ENCODE data around the gene SCG3.
"Not testable (repeated sequence)": the region's sequence is repeated elsewhere in the genome, so short reads cannot be mapped to it uniquely, and the experiment has no call there.

The SCG3 gene

GRCh38 chr15:51649659-51650521 is 31.4 kb upstream of the SCG3 start:
- Histone ChIP-seq H3K36me3 (replicated peaks) (no peaks in the 10 kb centered on the region), H3K4me3 (ENCODE audit: low read depth, low read length) (no peak overlapping the region), H3K27me3 (replicated peaks) (peaks cover 3% of the 10 kb centered on the region), H3K27ac (no peak overlapping the region)
- TF ChIP-seq CTCF (IDR thresholded peaks at IDR 0.05; ENCODE audit: low read depth, low read length, missing control alignments), result peak; percentile 61
- peak; percentile 74 for DNase-seq
- in situ Hi-C loops (cut with HindIII; ENCODE audit: low pct_ligation_motif_present, low sequenced_read_pairs), result no loop called here

GRCh38 chr15:51652084-51652668 is 29.1 kb upstream of the SCG3 start:
- Histone ChIP-seq H3K4me3 (ENCODE audit: low read depth, low read length) (no peak overlapping the region), H3K27me3 (replicated peaks) (peaks cover 3% of the 10 kb centered on the region)
- in situ Hi-C loops (cut with HindIII; ENCODE audit: low pct_ligation_motif_present, low sequenced_read_pairs), result no loop called here

GRCh38 chr15:51655401-51656057 is 25.8 kb upstream of the SCG3 start:
- DNase-seq, result not testable (repeated sequence)

More at GRCh38 chr15:51652084-51652668, 29.1 kb upstream of the SCG3 start:
- Histone ChIP-seq H3K36me3 (replicated peaks) (no peaks in the 10 kb centered on the region), H3K27ac (no peak overlapping the region)
- TF ChIP-seq CTCF (IDR thresholded peaks at IDR 0.05; ENCODE audit: low read depth, low read length, missing control alignments), result no peak
- DNase-seq, result no peak

GRCh38 chr15:51658664-51659063 is 22.6 kb upstream of the SCG3 start:
- DNase-seq, result no peak
- TF ChIP-seq CTCF (IDR thresholded peaks at IDR 0.05; ENCODE audit: low read depth, low read length, missing control alignments), result no peak
- in situ Hi-C loops (cut with HindIII; ENCODE audit: low pct_ligation_motif_present, low sequenced_read_pairs), result no loop called here
- H3K27me3 ChIP-seq (replicated peaks), result no peaks in the 10 kb centered on the region
- no peaks in the 10 kb centered on the region for H3K36me3 ChIP-seq (replicated peaks)
- no peak overlapping the region for H3K4me3 ChIP-seq (ENCODE audit: low read depth, low read length)
- H3K27ac ChIP-seq, result no peak overlapping the region

More at GRCh38 chr15:51655401-51656057, 25.8 kb upstream of the SCG3 start:
- H3K4me3 ChIP-seq (ENCODE audit: low read depth, low read length); in situ Hi-C loops (cut with HindIII; ENCODE audit: low pct_ligation_motif_present, low sequenced_read_pairs); H3K27ac ChIP-seq; H3K36me3 ChIP-seq (replicated peaks); H3K27me3 ChIP-seq (replicated peaks): not testable (repeated sequence)

GRCh38 chr15:51661072-51661471 is 20.2 kb upstream of the SCG3 start:
- in situ Hi-C loops (cut with HindIII; ENCODE audit: low pct_ligation_motif_present, low sequenced_read_pairs), result no loop called here
- Histone ChIP-seq H3K27me3 (replicated peaks) (no peaks in the 10 kb centered on the region), H3K4me3 (ENCODE audit: low read depth, low read length) (no peak overlapping the region), H3K27ac (no peak overlapping the region), H3K36me3 (replicated peaks) (no peaks in the 10 kb centered on the region)
- no peak for DNase-seq
- no peak for TF ChIP-seq CTCF (IDR thresholded peaks at IDR 0.05; ENCODE audit: low read depth, low read length, missing control alignments)

GRCh38 chr15:51667478-51667877 is 13.8 kb upstream of the SCG3 start:
- no peak overlapping the region for H3K27ac ChIP-seq
- in situ Hi-C loops (cut with HindIII; ENCODE audit: low pct_ligation_motif_present, low sequenced_read_pairs), result no loop called here
- no peaks in the 10 kb centered on the region for H3K27me3 ChIP-seq (replicated peaks)
- no peaks in the 10 kb centered on the region for H3K36me3 ChIP-seq (replicated peaks)
- no peak overlapping the region for H3K4me3 ChIP-seq (ENCODE audit: low read depth, low read length)
- DNase-seq, result no peak
- no peak for TF ChIP-seq CTCF (IDR thresholded peaks at IDR 0.05; ENCODE audit: low read depth, low read length, missing control alignments)

Measured in brain microvascular endothelial cell (primary cell).